Natural killer cell (primary cell): ENCODE results near the gene TTC22. TPM values are rescaled to one million over a fixed set of nuclear protein-coding genes. Genes with fewer than 3 reads are reported as not detected.

ENCODE experiments used
- ATAC-seq, 3 donors: fragments of 150-1000 bp in 2 of 3; fragments of 200-7000 bp in 1 of 3; cut with Tn5 transposase; 1 replicate in 1 of 3; 2 replicates in 2 of 3; pipeline ENCODE4 v1.10.0; 2021; ENCODE audit warnings: mild to moderate bottlenecking in 2 of 3, moderate library complexity in 2 of 3
- DNase-seq, 2 donors: peaks; one replicate each; pipeline versions ENCODE4 v3.0.0 to v3.0.0-alpha.2; 2013 to 2021; ENCODE audit warnings: mixed read lengths in 1 of 2
- H3K27ac ChIP-seq: one replicate; pipeline ENCODE4 v1.5.1; 2013; ENCODE audit warnings: mild to moderate bottlenecking, low read length
- H3K27me3 ChIP-seq: one replicate; pipeline ENCODE4 v1.6.1; 2013; ENCODE audit warnings: low read length; ENCODE audit not compliant: control insufficient read depth, insufficient read depth
- H3K36me3 ChIP-seq: one replicate; pipeline ENCODE4 v1.6.1; 2013; ENCODE audit warnings: low read length; ENCODE audit not compliant: control insufficient read depth, insufficient read depth
- H3K4me1 ChIP-seq: one replicate; pipeline ENCODE4 v1.6.1; 2013; ENCODE audit warnings: low read length; ENCODE audit not compliant: control insufficient read depth, insufficient read depth
- H3K4me3 ChIP-seq: one replicate; pipeline ENCODE4 v1.5.1; 2013; ENCODE audit warnings: low read length
- H3K9me3 ChIP-seq: one replicate; pipeline ENCODE4 v1.6.1; 2013; ENCODE audit warnings: low read length; ENCODE audit not compliant: control insufficient read depth, insufficient read depth
- H3K27ac Mint-ChIP-seq, 2 donors: one replicate each; pipeline ENCODE4 v1.8.0; 2022; ENCODE audit warnings: mild to moderate bottlenecking in 2 of 2, mixed read lengths in 2 of 2, moderate library complexity in 1 of 2
- H3K27me3 Mint-ChIP-seq, 2 donors: one replicate each; pipeline ENCODE4 v1.8.0; 2022; ENCODE audit warnings: low read depth in 2 of 2, mixed read lengths in 2 of 2
- H3K36me3 Mint-ChIP-seq: one replicate; pipeline ENCODE4 v1.8.0; 2022; ENCODE audit warnings: mixed read lengths
- H3K4me1 Mint-ChIP-seq, 2 donors: one replicate each; pipeline ENCODE4 v1.8.0; 2022; ENCODE audit warnings: mixed read lengths in 2 of 2
- H3K4me3 Mint-ChIP-seq: one replicate; pipeline ENCODE4 v1.8.0; 2022; ENCODE audit warnings: mild to moderate bottlenecking, moderate library complexity, mixed read lengths
- H3K9me3 Mint-ChIP-seq, 2 donors: one replicate each; pipeline ENCODE4 v1.8.0; 2022; ENCODE audit warnings: mixed read lengths in 2 of 2
- whole genome bisulfite sequencing: methylation state at CpG from one replicate; pipeline ENCODE4 v1.1.7; 2013; ENCODE audit warnings: missing lambda C conversion rate; ENCODE audit not compliant: insufficient coverage; 5-methylcytosine and 5-hydroxymethylcytosine counted together
- intact Hi-C: fragments of 100-400 bp; cut with micrococcal nuclease; formaldehyde crosslinking; loops from one replicate; pipeline ENCODE4 v1.14.2; 2022
- total RNA-seq, 4 donors: library from RNA; stranded (reverse); fragments of 120-200 nt in 1 of 4; gene quantifications; one replicate each; pipeline versions ENCODE4 v1.2.3 to v1.2.4, GENCODE V29; 2013 to 2022
- TF ChIP-seq, protein P1 (sequence below): fragments of 200-600 bp; IDR thresholded peaks from one replicate; pipeline ENCODE4 v1.8.0; 2022; ENCODE audit warnings: antibody characterized with exemption

The TTC22 gene
- total RNA-seq, 3 donors from 2014 or later (not counting 1 experiment from before 2014, with no cell fraction given), result 17.8 to 30.8 (median 26.5) TPM

DNA sequence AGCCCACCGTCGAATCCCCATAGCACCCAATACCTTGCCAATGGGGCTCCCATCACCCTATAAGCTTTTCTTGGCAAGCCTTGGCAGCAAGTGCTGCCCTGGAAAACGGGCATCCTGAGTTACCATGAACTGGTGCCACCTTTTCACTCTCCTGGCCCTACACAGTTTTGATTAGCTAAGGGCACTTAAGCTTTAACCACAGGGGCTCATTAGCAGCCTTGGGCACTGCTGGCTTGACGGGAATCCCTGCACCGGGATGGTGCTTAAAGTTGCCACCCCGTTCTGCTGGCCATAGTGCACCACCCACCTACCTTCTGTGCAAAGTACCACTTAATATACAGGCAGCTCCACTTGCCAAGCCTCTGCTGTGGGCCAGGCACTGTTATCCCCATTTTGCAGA, 50.5 kb downstream of the TTC22 start:
- intact Hi-C loops, result no loop called here
- 88% methylated on average over 6 of the region's 6 CpGs for WGBS
- H3K9me3 Mint-ChIP-seq, result no peaks in the 10 kb centered on the region

DNA sequence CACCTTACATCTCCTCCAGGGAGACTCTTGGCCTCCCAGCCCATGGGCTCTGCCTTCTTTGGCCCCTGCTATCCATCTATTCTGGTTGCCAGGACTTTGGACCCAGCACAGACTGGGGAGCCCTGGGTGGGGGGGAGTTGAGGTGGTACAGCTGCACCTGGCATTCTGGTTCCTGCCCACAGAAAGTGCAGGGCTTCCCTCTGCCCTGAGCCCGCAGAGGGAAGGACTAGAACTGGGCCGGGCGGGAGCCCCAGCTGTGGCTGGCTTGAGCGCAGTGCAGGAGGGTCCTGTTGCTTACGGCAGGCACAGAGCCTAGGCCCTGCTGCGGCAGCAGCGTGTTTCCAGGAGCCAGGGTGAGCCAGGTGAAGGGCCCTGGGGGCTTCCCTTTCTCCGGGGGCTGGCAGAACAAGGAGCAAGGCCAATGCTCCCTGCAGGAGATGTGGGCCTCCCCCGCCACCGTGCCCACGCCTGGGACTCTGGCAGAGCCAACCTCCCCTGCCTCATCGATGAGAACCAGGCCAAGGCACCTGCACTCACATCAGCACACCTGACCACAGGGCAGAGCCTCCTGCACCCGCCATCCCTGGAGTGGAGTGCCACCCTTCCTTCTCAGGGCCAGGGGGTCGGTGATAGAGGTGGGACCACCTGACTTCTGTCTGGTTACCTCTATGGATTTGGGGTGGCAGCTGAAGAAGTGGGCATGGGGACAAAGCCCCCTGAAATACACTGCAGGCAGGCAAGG, 52.9 kb downstream of the TTC22 start:
- Histone ChIP-seq H3K4me3 (no peak overlapping the region), H3K4me1 (no peaks in the 10 kb centered on the region), H3K27ac (no peak overlapping the region), H3K9me3 (no peaks in the 10 kb centered on the region), H3K36me3 (no peaks in the 10 kb centered on the region), H3K27me3 (no peaks in the 10 kb centered on the region)
- Mint-ChIP-seq H3K9me3 (no peaks in the 10 kb centered on the region), H3K4me3 (no peak overlapping the region), H3K27me3 (no peaks in the 10 kb centered on the region), H3K27ac (no peak overlapping the region), H3K36me3 (no peaks in the 10 kb centered on the region), H3K4me1 (no peaks in the 10 kb centered on the region)
- TF ChIP-seq, protein P1, sequence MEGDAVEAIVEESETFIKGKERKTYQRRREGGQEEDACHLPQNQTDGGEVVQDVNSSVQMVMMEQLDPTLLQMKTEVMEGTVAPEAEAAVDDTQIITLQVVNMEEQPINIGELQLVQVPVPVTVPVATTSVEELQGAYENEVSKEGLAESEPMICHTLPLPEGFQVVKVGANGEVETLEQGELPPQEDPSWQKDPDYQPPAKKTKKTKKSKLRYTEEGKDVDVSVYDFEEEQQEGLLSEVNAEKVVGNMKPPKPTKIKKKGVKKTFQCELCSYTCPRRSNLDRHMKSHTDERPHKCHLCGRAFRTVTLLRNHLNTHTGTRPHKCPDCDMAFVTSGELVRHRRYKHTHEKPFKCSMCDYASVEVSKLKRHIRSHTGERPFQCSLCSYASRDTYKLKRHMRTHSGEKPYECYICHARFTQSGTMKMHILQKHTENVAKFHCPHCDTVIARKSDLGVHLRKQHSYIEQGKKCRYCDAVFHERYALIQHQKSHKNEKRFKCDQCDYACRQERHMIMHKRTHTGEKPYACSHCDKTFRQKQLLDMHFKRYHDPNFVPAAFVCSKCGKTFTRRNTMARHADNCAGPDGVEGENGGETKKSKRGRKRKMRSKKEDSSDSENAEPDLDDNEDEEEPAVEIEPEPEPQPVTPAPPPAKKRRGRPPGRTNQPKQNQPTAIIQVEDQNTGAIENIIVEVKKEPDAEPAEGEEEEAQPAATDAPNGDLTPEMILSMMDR, result no peak
- intact Hi-C loops, result no loop called here
- DNase-seq (no peak), ATAC-seq (no peak)
- WGBS, result 87% methylated on average over 14 of the region's 14 CpGs

More for the DNA sequence above, 50.5 kb downstream of the TTC22 start:
- TF ChIP-seq, protein P1, result no peak
- DNase-seq (no peak), ATAC-seq (no peak)
- H3K36me3 Mint-ChIP-seq, result no peaks in the 10 kb centered on the region
- H3K36me3 ChIP-seq, result no peaks in the 10 kb centered on the region
- H3K27me3 Mint-ChIP-seq, result no peaks in the 10 kb centered on the region
- H3K4me3 Mint-ChIP-seq, result no peak overlapping the region
- H3K4me1 Mint-ChIP-seq, result no peaks in the 10 kb centered on the region
- no peak overlapping the region for H3K27ac Mint-ChIP-seq
- no peaks in the 10 kb centered on the region for H3K27me3 ChIP-seq
- no peak overlapping the region for H3K4me3 ChIP-seq
- no peak overlapping the region for H3K27ac ChIP-seq
- no peaks in the 10 kb centered on the region for H3K9me3 ChIP-seq
- H3K4me1 ChIP-seq, result no peaks in the 10 kb centered on the region

- H3K4me3 Mint-ChIP-seq, result no peak overlapping the region
- H3K9me3 Mint-ChIP-seq, result no peaks in the 10 kb centered on the region
- Histone ChIP-seq H3K36me3 (peaks cover 21% of the 10 kb centered on the region), H3K27ac (no peak overlapping the region), H3K4me1 (no peaks in the 10 kb centered on the region), H3K4me3 (no peak overlapping the region), H3K27me3 (no peaks in the 10 kb centered on the region), H3K9me3 (no peaks in the 10 kb centered on the region)
- H3K27me3 Mint-ChIP-seq, result no peaks in the 10 kb centered on the region
- no peak for DNase-seq
- WGBS, result 98% methylated on average over 4 of the region's 4 CpGs
- no peaks in the 10 kb centered on the region for H3K36me3 Mint-ChIP-seq
- no peak for ATAC-seq
- no peak overlapping the region for H3K27ac Mint-ChIP-seq
- intact Hi-C loops, result no loop called here
- TF ChIP-seq, protein P1, result no peak
- H3K4me1 Mint-ChIP-seq, result no peaks in the 10 kb centered on the region
Observed at GRCh38 chr1:54745864-54746263, 55.3 kb downstream of the TTC22 start.

DNA sequence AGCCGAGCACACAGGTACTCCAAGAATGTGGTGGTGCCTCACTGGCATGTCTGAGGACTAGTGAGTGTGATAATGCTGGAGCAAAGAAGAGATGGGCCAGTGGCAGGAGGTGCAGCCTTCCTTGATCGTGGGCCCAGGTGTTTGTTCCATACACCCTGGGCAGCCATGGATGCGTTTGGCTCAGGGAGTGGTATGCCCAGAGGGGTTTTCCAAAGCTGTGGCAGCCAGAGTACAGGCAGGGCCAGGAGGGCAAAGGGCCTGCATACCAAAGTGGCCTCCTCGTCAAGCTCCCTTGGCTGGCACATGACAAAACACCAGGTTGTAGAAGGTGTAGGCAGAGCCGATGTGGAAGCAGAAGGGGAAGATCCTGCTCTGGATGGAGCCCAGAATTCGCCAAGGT, 55.8 kb downstream of the TTC22 start:
- no peak overlapping the region for H3K4me3 Mint-ChIP-seq
- H3K9me3 Mint-ChIP-seq, result no peaks in the 10 kb centered on the region
- Histone ChIP-seq H3K4me1 (no peaks in the 10 kb centered on the region), H3K9me3 (no peaks in the 10 kb centered on the region), H3K4me3 (no peak overlapping the region), H3K27me3 (no peaks in the 10 kb centered on the region), H3K36me3 (peaks cover 25% of the 10 kb centered on the region), H3K27ac (no peak overlapping the region)
- 94% methylated on average over 6 of the region's 6 CpGs for WGBS
- H3K27me3 Mint-ChIP-seq, result no peaks in the 10 kb centered on the region
- no peaks in the 10 kb centered on the region for H3K4me1 Mint-ChIP-seq
- no peak for ATAC-seq
- TF ChIP-seq, protein P1, result no peak
- no peak for DNase-seq
- H3K36me3 Mint-ChIP-seq, result no peaks in the 10 kb centered on the region
- intact Hi-C loops, result no loop called here
- H3K27ac Mint-ChIP-seq, result no peak overlapping the region
